CD4-positive, alpha-beta T cell (primary cell): ENCODE results near the gene SPG7. TPM values are rescaled to one million over a fixed set of nuclear protein-coding genes. Genes with fewer than 3 reads are reported as not detected.

Source experiments
- ATAC-seq: fragments of 200-7000 bp; cut with Tn5 transposase; one replicate; pipeline ENCODE4 v1.10.0; 2022; ENCODE audit warnings: mild to moderate bottlenecking; ENCODE audit not compliant: poor library complexity
- CTCF ChIA-PET: fragments of 350-600 bp; sonication (Branson Sonifier 250); formaldehyde crosslinking; loops from one replicate; lab custom pipeline; 2021; ENCODE audit warnings: antibody characterized with exemption, inconsistent platforms; lab: Charles Lee
- POLR2A ChIA-PET: fragments of 350-600 bp; sonication (Branson Sonifier 250); formaldehyde crosslinking; loops from one replicate; lab custom pipeline; 2021; ENCODE audit warnings: antibody characterized with exemption, inconsistent platforms; lab: Charles Lee
- DNase-seq, 14 experiments: peaks; one replicate each; pipeline ENCODE4 v3.0.0-alpha.2; 2013 to 2020; ENCODE audit warnings: mixed read lengths in 2 of 14
- H3K27ac ChIP-seq, 2 donors: one replicate each; pipeline versions ENCODE4 v1.5.1 to v1.7.0; 2013; ENCODE audit warnings: low read length in 2 of 2, low read depth in 1 of 2, mild to moderate bottlenecking in 1 of 2
- H3K27me3 ChIP-seq, 2 experiments: 1 replicate in 1 of 2; 2 replicates in 1 of 2; pipeline versions ENCODE4 v1.6.1 to v1.7.0; 2013; ENCODE audit warnings: low read length in 2 of 2, control low read depth in 1 of 2, mild to moderate bottlenecking in 1 of 2, moderate library complexity in 1 of 2; ENCODE audit not compliant: insufficient read depth in 2 of 2, control insufficient read depth in 1 of 2
- H3K36me3 ChIP-seq: one replicate; pipeline ENCODE4 v1.6.1; 2013; ENCODE audit warnings: low read length, control low read depth; ENCODE audit not compliant: insufficient read depth
- H3K4me1 ChIP-seq: one replicate; pipeline ENCODE4 v1.6.1; 2013; ENCODE audit warnings: low read length, control low read depth; ENCODE audit not compliant: insufficient read depth
- H3K4me3 ChIP-seq: one replicate; pipeline ENCODE4 v1.5.1; 2013; ENCODE audit warnings: mild to moderate bottlenecking, low read length, moderate library complexity
- H3K9me3 ChIP-seq, 2 experiments: 1 replicate in 1 of 2; 2 replicates in 1 of 2; pipeline versions ENCODE4 v1.6.1 to v1.7.0; 2013; ENCODE audit warnings: low read length in 2 of 2, mild to moderate bottlenecking in 2 of 2, control low read depth in 1 of 2, moderate library complexity in 1 of 2; ENCODE audit not compliant: control insufficient read depth in 1 of 2, insufficient read depth in 1 of 2
- H3K27ac Mint-ChIP-seq: one replicate; pipeline ENCODE4 v1.8.0; 2020; ENCODE audit warnings: mixed read lengths
- H3K27me3 Mint-ChIP-seq: one replicate; pipeline ENCODE4 v1.8.0; 2021; ENCODE audit warnings: mixed read lengths
- H3K36me3 Mint-ChIP-seq: one replicate; pipeline ENCODE4 v1.8.0; 2021; ENCODE audit warnings: low read depth, mixed read lengths
- H3K4me1 Mint-ChIP-seq: one replicate; pipeline ENCODE4 v1.8.0; 2021; ENCODE audit warnings: low read depth, mixed read lengths
- H3K4me3 Mint-ChIP-seq: one replicate; pipeline ENCODE4 v1.8.0; 2020; ENCODE audit warnings: mild to moderate bottlenecking, mixed read lengths
- H3K9me3 Mint-ChIP-seq: one replicate; pipeline ENCODE4 v1.8.0; 2020; ENCODE audit warnings: mixed read lengths
- intact Hi-C, 2 experiments: fragments of 100-400 bp; cut with DNase I in 1 of 2; cut with micrococcal nuclease in 1 of 2; formaldehyde crosslinking; loops; one replicate each; pipeline versions ENCODE4 v1.15.1 to v1.9.0; 2023 to 2025; cut with DNase I, micrococcal nuclease
- total RNA-seq, 174 experiments: library from RNA in 2 of 174; stranded (reverse) in 2 of 174; gene quantifications; one replicate each; pipeline ENCODE4 v1.2.3 and lab custom pipeline; 2021 to 2026
- TF ChIP-seq, protein P1 (sequence below): fragments of 200-600 bp; IDR thresholded peaks from one replicate; pipeline ENCODE4 v1.8.0; 2022; ENCODE audit warnings: antibody characterized with exemption, mild to moderate bottlenecking

The SPG7 gene
- total RNA-seq, 2 experiments from 2014 or later = 163 to 167 TPM

DNA sequence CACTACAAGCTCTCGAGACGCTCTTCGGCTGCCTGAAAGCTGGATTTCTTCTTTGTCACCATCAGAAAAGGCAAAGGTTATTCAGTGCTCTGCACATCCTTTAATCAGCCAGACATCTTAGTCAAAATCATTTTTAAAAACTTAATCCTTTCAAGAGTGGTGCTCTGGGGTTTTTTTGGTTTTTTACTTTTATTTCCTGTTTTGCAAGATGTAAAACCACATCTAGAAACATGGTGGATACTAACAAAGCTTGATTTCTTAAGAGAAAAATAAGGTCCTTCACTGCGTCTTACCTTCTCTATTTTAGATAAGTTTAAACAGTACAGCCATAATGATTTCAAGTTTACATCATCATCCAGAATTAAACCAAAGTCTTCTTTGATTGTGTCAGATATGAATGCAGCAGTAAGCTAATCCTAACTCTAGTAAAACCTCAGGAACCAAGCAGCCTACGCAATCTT, 24.1 kb upstream of the SPG7 start:
- TF ChIP-seq, protein P1, sequence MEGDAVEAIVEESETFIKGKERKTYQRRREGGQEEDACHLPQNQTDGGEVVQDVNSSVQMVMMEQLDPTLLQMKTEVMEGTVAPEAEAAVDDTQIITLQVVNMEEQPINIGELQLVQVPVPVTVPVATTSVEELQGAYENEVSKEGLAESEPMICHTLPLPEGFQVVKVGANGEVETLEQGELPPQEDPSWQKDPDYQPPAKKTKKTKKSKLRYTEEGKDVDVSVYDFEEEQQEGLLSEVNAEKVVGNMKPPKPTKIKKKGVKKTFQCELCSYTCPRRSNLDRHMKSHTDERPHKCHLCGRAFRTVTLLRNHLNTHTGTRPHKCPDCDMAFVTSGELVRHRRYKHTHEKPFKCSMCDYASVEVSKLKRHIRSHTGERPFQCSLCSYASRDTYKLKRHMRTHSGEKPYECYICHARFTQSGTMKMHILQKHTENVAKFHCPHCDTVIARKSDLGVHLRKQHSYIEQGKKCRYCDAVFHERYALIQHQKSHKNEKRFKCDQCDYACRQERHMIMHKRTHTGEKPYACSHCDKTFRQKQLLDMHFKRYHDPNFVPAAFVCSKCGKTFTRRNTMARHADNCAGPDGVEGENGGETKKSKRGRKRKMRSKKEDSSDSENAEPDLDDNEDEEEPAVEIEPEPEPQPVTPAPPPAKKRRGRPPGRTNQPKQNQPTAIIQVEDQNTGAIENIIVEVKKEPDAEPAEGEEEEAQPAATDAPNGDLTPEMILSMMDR = no peak

DNA sequence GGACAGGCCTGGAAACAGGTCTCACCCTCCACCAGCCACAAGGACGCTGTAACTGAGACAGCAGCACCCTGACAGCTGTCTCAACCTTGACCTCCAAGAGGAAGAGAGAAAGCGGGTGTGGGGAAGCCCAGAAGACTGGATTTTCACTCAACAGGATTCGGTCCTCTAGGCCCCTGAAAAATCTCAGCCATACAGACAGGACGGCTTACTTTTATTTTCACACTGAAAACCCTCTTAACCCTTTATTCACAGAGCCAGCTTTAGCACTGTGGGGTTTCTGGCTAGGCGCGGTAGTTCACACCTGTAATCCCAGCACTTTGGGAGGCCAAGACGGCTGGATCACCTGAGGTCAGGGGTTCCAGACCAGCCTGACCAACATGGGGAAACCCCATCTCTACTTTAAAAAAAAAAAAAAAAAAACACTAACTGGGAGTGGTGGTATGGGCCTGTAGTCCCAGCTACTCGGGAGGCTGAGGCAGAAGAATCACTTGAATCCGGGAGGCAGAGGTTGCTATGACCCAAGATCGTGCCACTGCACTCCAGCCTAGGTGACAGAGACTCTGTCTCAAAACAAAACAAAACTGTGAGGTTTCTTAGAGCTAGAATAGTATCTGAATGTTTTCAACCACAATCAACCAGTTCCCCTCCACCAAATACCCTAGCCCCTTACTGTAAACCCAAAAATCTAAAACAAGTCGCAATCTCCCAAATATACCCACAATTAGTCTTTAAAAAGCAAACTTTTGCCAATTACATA, 23.1 kb upstream of the SPG7 start:
- peak overlapping the region; percentile 97 for H3K27ac Mint-ChIP-seq
- peaks cover 89% of the 10 kb centered on the region for H3K4me1 Mint-ChIP-seq
- peaks cover 60% of the 10 kb centered on the region for H3K36me3 Mint-ChIP-seq
- Histone ChIP-seq H3K27me3 (no peaks in the 10 kb centered on the region), H3K27ac (peak overlapping the region; percentile 25 to 79), H3K4me3 (peak overlapping the region; percentile 24), H3K36me3 (peaks cover 3% of the 10 kb centered on the region), H3K9me3 (no peaks in the 10 kb centered on the region), H3K4me1 (peaks cover 81% of the 10 kb centered on the region)
- POLR2A ChIA-PET = interaction anchor here (0.8 to 3.1 kb wide), 8 partner anchors 10 to 388 kb away, joined by 3 to 15 read pairs (median 6); partner anchors contain the start of gene TCF25
- DNase-seq = peak in 5 of 14 experiments; percentile 15 to 70 (median 60)
- TF ChIP-seq, protein P1 = no peak
- intact Hi-C loops = loop anchor here (2.0 to 5.0 kb wide), 8 partner anchors 42 to 243 kb away; partner anchors contain the start of gene RPL13 (in 1 of the 2)
- CTCF ChIA-PET = interaction anchor here (1.7 to 1.9 kb wide), 2 partner anchors 24 to 170 kb away, joined by 4 to 7 read pairs; no protein-coding TSS in a partner anchor
- H3K27me3 Mint-ChIP-seq = no peaks in the 10 kb centered on the region
- ATAC-seq = no peak
- H3K9me3 Mint-ChIP-seq = no peaks in the 10 kb centered on the region
- H3K4me3 Mint-ChIP-seq = peak overlapping the region; percentile 89

More for the DNA sequence above, 24.1 kb upstream of the SPG7 start:
- intact Hi-C loops = loop anchor here (2.0 to 5.0 kb wide), 4 partner anchors 41 to 151 kb away; no protein-coding TSS in a partner anchor
- peaks cover 91% of the 10 kb centered on the region for H3K4me1 ChIP-seq
- H3K36me3 ChIP-seq = peaks cover 3% of the 10 kb centered on the region
- H3K4me3 ChIP-seq = peak overlapping the region; percentile 21
- no peaks in the 10 kb centered on the region for H3K9me3 ChIP-seq
- peak in 5 of 14 experiments; percentile 28 to 82 (median 77) for DNase-seq
- Mint-ChIP-seq H3K9me3 (no peaks in the 10 kb centered on the region), H3K4me3 (peak overlapping the region; percentile 89), H3K27ac (peak overlapping the region; percentile 97), H3K27me3 (no peaks in the 10 kb centered on the region), H3K36me3 (peaks cover 57% of the 10 kb centered on the region), H3K4me1 (peaks cover 92% of the 10 kb centered on the region)
- peak overlapping the region; percentile 20 to 79 for H3K27ac ChIP-seq
- peak; percentile 75 for ATAC-seq
- CTCF ChIA-PET = interaction anchor here (0.6 to 1.9 kb wide), 7 partner anchors 9 to 168 kb away, joined by 3 to 7 read pairs (median 3); no protein-coding TSS in a partner anchor
- H3K27me3 ChIP-seq = no peaks in the 10 kb centered on the region
- POLR2A ChIA-PET = interaction anchor here (0.8 to 3.1 kb wide), 27 partner anchors 9 to 389 kb away, joined by 3 to 21 read pairs (median 5); partner anchors contain the start of genes SPG7 and TCF25

DNA sequence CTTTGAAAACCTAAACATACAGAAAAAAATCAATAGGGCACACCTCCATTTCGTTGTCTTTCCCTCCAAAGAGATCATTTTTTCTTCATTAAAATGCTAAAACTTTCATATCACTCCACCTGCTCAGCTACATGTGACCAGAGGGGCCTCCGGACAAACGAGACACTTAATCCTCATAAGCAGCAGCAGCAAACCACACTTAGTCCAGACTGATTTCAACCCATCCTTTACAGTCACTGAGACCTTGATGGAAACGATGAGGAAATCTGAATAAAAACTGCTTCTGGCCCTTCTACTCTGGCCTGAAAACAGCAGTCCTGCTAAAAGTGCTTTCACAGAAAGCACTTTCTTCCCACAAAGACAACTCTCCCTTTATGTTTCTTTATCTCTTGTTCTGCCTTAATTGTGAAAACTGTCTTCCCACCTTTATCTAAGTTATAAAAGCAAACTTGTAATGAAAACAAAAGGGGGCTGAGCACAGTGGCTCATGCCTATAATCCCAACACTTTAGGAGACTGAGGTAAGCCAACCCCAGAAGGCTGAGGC, 22.4 kb upstream of the SPG7 start:
- ChIA-PET POLR2A (interaction anchor here (0.9 to 3.1 kb wide), 5 partner anchors 11 to 170 kb away, joined by 4 to 15 read pairs (median 10); no protein-coding TSS in a partner anchor), CTCF (no interaction called here)
- H3K4me3 ChIP-seq = peak overlapping the region; percentile 0
- DNase-seq = no peak
- H3K27ac Mint-ChIP-seq = peak overlapping the region; percentile 97
- no peak for ATAC-seq
- H3K27ac ChIP-seq = peak overlapping the region; percentile 25 to 79
- H3K36me3 Mint-ChIP-seq = peaks cover 63% of the 10 kb centered on the region
- H3K27me3 ChIP-seq = no peaks in the 10 kb centered on the region
- H3K27me3 Mint-ChIP-seq = no peaks in the 10 kb centered on the region
- peaks cover 86% of the 10 kb centered on the region for H3K4me1 Mint-ChIP-seq
- TF ChIP-seq, protein P1 = no peak
- peak overlapping the region; percentile 89 for H3K4me3 Mint-ChIP-seq
- intact Hi-C loops = loop anchor here (2.0 to 5.0 kb wide), 7 partner anchors 43 to 243 kb away; partner anchors contain the start of gene RPL13 (in 1 of the 2)
- peaks cover 3% of the 10 kb centered on the region for H3K36me3 ChIP-seq
- no peaks in the 10 kb centered on the region for H3K9me3 Mint-ChIP-seq
- peaks cover 74% of the 10 kb centered on the region for H3K4me1 ChIP-seq
- H3K9me3 ChIP-seq = no peaks in the 10 kb centered on the region
